Mesenchymal stem cell (in vitro differentiated cells and primary cell): Measurements from ENCODE around the gene NKX1-2.

Experiments
- DNase-seq: peaks from one replicate; pipeline ENCODE4 v3.0.0-alpha.2; 2013
- H2AFZ ChIP-seq: one replicate; pipeline ENCODE4 v1.6.1; 2013; ENCODE audit warnings: low read depth, mild to moderate bottlenecking, control low read depth, inconsistent platforms, low read length, moderate library complexity
- H2AK5ac ChIP-seq: 2 replicates; pipeline ENCODE4 v1.6.1; 2013; ENCODE audit warnings: low read length, moderate library complexity, mild to moderate bottlenecking, inconsistent platforms; ENCODE audit not compliant: severe bottlenecking
- H2BK120ac ChIP-seq: one replicate; pipeline ENCODE4 v1.6.1; 2013; ENCODE audit warnings: low read depth, mild to moderate bottlenecking, inconsistent platforms, low read length, moderate library complexity
- H2BK12ac ChIP-seq, 2 experiments: one replicate each; pipeline ENCODE4 v1.6.1; 2013; ENCODE audit warnings: inconsistent platforms in 2 of 2, low read length in 2 of 2, mild to moderate bottlenecking in 2 of 2, moderate library complexity in 2 of 2, control low read depth in 1 of 2
- H2BK15ac ChIP-seq: one replicate; pipeline ENCODE4 v1.6.1; 2013; ENCODE audit warnings: mild to moderate bottlenecking, low read depth, inconsistent platforms; ENCODE audit not compliant: poor library complexity, severe bottlenecking
- H2BK5ac ChIP-seq: 2 replicates; pipeline ENCODE4 v1.6.1; 2013; ENCODE audit warnings: low read depth, mild to moderate bottlenecking, low read length, control low read depth, inconsistent platforms; ENCODE audit not compliant: poor library complexity, severe bottlenecking
- H3K14ac ChIP-seq, 2 experiments: one replicate each; pipeline ENCODE4 v1.6.1; 2013; ENCODE audit warnings: inconsistent platforms in 2 of 2, low read length in 2 of 2, control low read depth in 1 of 2, mild to moderate bottlenecking in 1 of 2, moderate library complexity in 1 of 2
- H3K18ac ChIP-seq, 2 experiments: one replicate each; pipeline ENCODE4 v1.6.1; 2013; ENCODE audit warnings: inconsistent platforms in 2 of 2, low read length in 2 of 2, control low read depth in 1 of 2, low read depth in 1 of 2, mild to moderate bottlenecking in 1 of 2
- H3K23ac ChIP-seq, 2 experiments: one replicate each; pipeline ENCODE4 v1.6.1; 2013; ENCODE audit warnings: inconsistent platforms in 2 of 2, low read length in 2 of 2, mild to moderate bottlenecking in 2 of 2, moderate library complexity in 2 of 2, control low read depth in 1 of 2
- H3K27ac ChIP-seq: 2 replicates; pipeline ENCODE4 v1.5.1; 2013; ENCODE audit warnings: mild to moderate bottlenecking, moderate library complexity, low read length, control low read depth, inconsistent platforms; ENCODE audit not compliant: poor library complexity, severe bottlenecking
- H3K27me3 ChIP-seq, 2 experiments: 2 replicates each; pipeline versions ENCODE4 v1.6.1 to v1.7.0; 2013; ENCODE audit warnings: low read length in 2 of 2, mild to moderate bottlenecking in 2 of 2, moderate library complexity in 2 of 2, control low read depth in 1 of 2, inconsistent platforms in 1 of 2; ENCODE audit not compliant: control insufficient read depth in 1 of 2, insufficient read depth in 1 of 2
- H3K36me3 ChIP-seq, 2 experiments: 2 replicates each; pipeline versions ENCODE4 v1.6.1 to v1.7.0; 2013; ENCODE audit warnings: low read length in 2 of 2, control low read depth in 1 of 2, inconsistent platforms in 1 of 2, low read depth in 1 of 2, mild to moderate bottlenecking in 1 of 2; ENCODE audit not compliant: insufficient read depth in 2 of 2, control insufficient read depth in 1 of 2
- H3K4ac ChIP-seq, 2 experiments: one replicate each; pipeline ENCODE4 v1.6.1; 2013; ENCODE audit warnings: inconsistent platforms in 2 of 2, low read length in 2 of 2, mild to moderate bottlenecking in 2 of 2, moderate library complexity in 2 of 2, control low read depth in 1 of 2, low read depth in 1 of 2
- H3K4me1 ChIP-seq: 2 replicates; pipeline ENCODE4 v1.6.1; 2013; ENCODE audit warnings: low read depth, low read length, control low read depth; ENCODE audit not compliant: control insufficient read depth, insufficient read depth
- H3K4me2 ChIP-seq: 2 replicates; pipeline ENCODE4 v1.6.1; 2013; ENCODE audit warnings: low read length, mild to moderate bottlenecking, inconsistent platforms; ENCODE audit not compliant: poor library complexity, severe bottlenecking
- H3K4me3 ChIP-seq, 2 experiments: 2 replicates each; pipeline versions ENCODE4 v1.5.1 to v1.7.0; 2013; ENCODE audit warnings: low read length in 2 of 2, mild to moderate bottlenecking in 2 of 2, control low read depth in 1 of 2, low read depth in 1 of 2; ENCODE audit not compliant: insufficient read depth in 1 of 2
- H3K79me1 ChIP-seq: replicated peaks from 2 replicates; pipeline ENCODE4 v1.6.1; 2013; ENCODE audit warnings: mild to moderate bottlenecking, control low read depth, low read length, inconsistent platforms; ENCODE audit not compliant: poor library complexity, severe bottlenecking
- H3K9ac ChIP-seq: 2 replicates; pipeline ENCODE4 v1.7.0; 2013; ENCODE audit warnings: mild to moderate bottlenecking, low read length, moderate library complexity
- H3K9me3 ChIP-seq: 2 replicates; pipeline ENCODE4 v1.7.0; 2013; ENCODE audit warnings: mild to moderate bottlenecking, low read length; ENCODE audit not compliant: control insufficient read depth
- H4K8ac ChIP-seq: one replicate; pipeline ENCODE4 v1.6.1; 2013; ENCODE audit warnings: inconsistent platforms, mild to moderate bottlenecking, low read length, moderate library complexity
- H4K91ac ChIP-seq: one replicate; pipeline ENCODE4 v1.6.1; 2013; ENCODE audit warnings: mild to moderate bottlenecking, low read length, inconsistent platforms
- WGBS: methylation state at CpG from one replicate; pipeline ENCODE4 v1.1.7; 2013; ENCODE audit warnings: mixed read lengths; 5-methylcytosine and 5-hydroxymethylcytosine counted together

Gene NKX1-2

GRCh38 chr10:124484661-124485060 is 34.8 kb upstream of the NKX1-2 start:
- Histone ChIP-seq H2BK120ac (no peak overlapping the region), H2BK15ac (no peak overlapping the region), H3K4me1 (peaks cover 2% of the 10 kb centered on the region), H3K4ac (no peak overlapping the region), H3K27me3 (no peaks in the 10 kb centered on the region), H3K9me3 (peaks cover 6% of the 10 kb centered on the region), H3K79me1 (peaks cover 3% of the 10 kb centered on the region), H3K27ac (no peak overlapping the region), H3K4me3 (no peak overlapping the region), H2AFZ (no peak overlapping the region), H4K8ac (no peak overlapping the region), H2BK12ac (no peak overlapping the region), H3K36me3 (peaks cover 5 to 7% of the 10 kb centered on the region in 2 experiments), H2AK5ac (no peak overlapping the region), H3K4me2 (no peak overlapping the region), H3K18ac (no peak overlapping the region), H2BK5ac (no peak overlapping the region), H4K91ac (no peak overlapping the region), H3K23ac (no peak overlapping the region), H3K9ac (no peak overlapping the region), H3K14ac (no peak overlapping the region)
- 96% methylated on average over 2 of the region's 2 CpGs for WGBS
- no peak for DNase-seq

GRCh38 chr10:124484031-124484430 is 34.2 kb upstream of the NKX1-2 start:
- Histone ChIP-seq H3K4me3 (no peak overlapping the region), H2BK12ac (no peak overlapping the region), H3K14ac (no peak overlapping the region), H3K27me3 (no peaks in the 10 kb centered on the region), H3K36me3 (peaks cover 5 to 7% of the 10 kb centered on the region in 2 experiments), H3K4me1 (peaks cover 2% of the 10 kb centered on the region), H3K4ac (no peak overlapping the region), H2AFZ (no peak overlapping the region), H3K79me1 (peaks cover 7% of the 10 kb centered on the region), H3K4me2 (no peak overlapping the region), H2BK5ac (no peak overlapping the region), H3K9ac (no peak overlapping the region), H4K8ac (no peak overlapping the region), H2AK5ac (no peak overlapping the region), H2BK15ac (no peak overlapping the region), H3K18ac (no peak overlapping the region), H4K91ac (no peak overlapping the region), H3K27ac (no peak overlapping the region), H3K23ac (no peak overlapping the region), H3K9me3 (peaks cover 6% of the 10 kb centered on the region), H2BK120ac (no peak overlapping the region)
- no peak for DNase-seq
- 96% methylated on average over 17 of the region's 17 CpGs for whole genome bisulfite sequencing

- Histone ChIP-seq H3K4ac (no peak overlapping the region), H3K4me2 (no peak overlapping the region), H3K27ac (no peak overlapping the region), H2BK120ac (no peak overlapping the region), H2AK5ac (no peak overlapping the region), H3K23ac (no peak overlapping the region), H2BK5ac (no peak overlapping the region), H3K27me3 (no peaks in the 10 kb centered on the region), H3K4me1 (peaks cover 6% of the 10 kb centered on the region), H4K8ac (no peak overlapping the region), H3K79me1 (peaks cover 14% of the 10 kb centered on the region), H3K18ac (no peak overlapping the region), H2BK15ac (no peak overlapping the region), H3K4me3 (no peak overlapping the region), H3K14ac (no peak overlapping the region), H3K9me3 (peaks cover 6% of the 10 kb centered on the region), H4K91ac (no peak overlapping the region), H3K36me3 (peaks cover 0 to 5% of the 10 kb centered on the region in 2 experiments), H2BK12ac (no peak overlapping the region), H3K9ac (no peak overlapping the region), H2AFZ (no peak overlapping the region)
- DNase-seq = no peak
- 87% methylated on average over 12 of the region's 12 CpGs for WGBS
Observed at GRCh38 chr10:124482876-124483275, 33.0 kb upstream of the NKX1-2 start.

GRCh38 chr10:124482236-124482800 is 32.5 kb upstream of the NKX1-2 start:
- Histone ChIP-seq H2AFZ (no peak overlapping the region), H4K8ac (no peak overlapping the region), H2BK120ac (no peak overlapping the region), H3K4me1 (peaks cover 12% of the 10 kb centered on the region), H3K9me3 (peaks cover 6% of the 10 kb centered on the region), H3K4ac (no peak overlapping the region), H3K27ac (no peak overlapping the region), H2BK12ac (no peak overlapping the region), H3K27me3 (no peaks in the 10 kb centered on the region), H3K14ac (peak overlapping the region in 1 of 2 experiments; percentile 37), H2BK5ac (no peak overlapping the region), H2AK5ac (no peak overlapping the region), H3K36me3 (peaks cover 0 to 5% of the 10 kb centered on the region in 2 experiments), H3K79me1 (peaks cover 16% of the 10 kb centered on the region), H2BK15ac (no peak overlapping the region), H3K4me2 (no peak overlapping the region), H3K18ac (no peak overlapping the region), H3K4me3 (no peak overlapping the region), H4K91ac (no peak overlapping the region), H3K23ac (peak overlapping the region in 1 of 2 experiments; percentile 73), H3K9ac (no peak overlapping the region)
- DNase-seq = no peak
- WGBS = 79% methylated on average over 10 of the region's 10 CpGs
